Heart left ventricle (tissue), 16 donors: ENCODE results near the gene API5. TPM values are rescaled to one million over a fixed set of nuclear protein-coding genes. Genes with fewer than 3 reads are reported as not detected.

Experiments
- ATAC-seq, 4 donors: fragments of 200-7000 bp; cut with Tn5 transposase; one replicate each; pipeline ENCODE4 v1.9.1; 2020 to 2022; ENCODE audit warnings: moderate library complexity in 4 of 4, mild to moderate bottlenecking in 3 of 4, moderate number of reproducible peaks in 1 of 4
- DNase-seq, 5 donors: peaks; one replicate each; pipeline ENCODE4 v3.0.0-alpha.2; 2020
- H3K27ac ChIP-seq, 12 donors: fragments of 200-600 bp; sonication (generic) in 4 of 12; one replicate each; pipeline versions ENCODE4 v1.5.0 to v1.8.0; 2016 to 2022; ENCODE audit warnings: mild to moderate bottlenecking in 2 of 12
- H3K27me3 ChIP-seq, 9 donors: fragments of 200-600 bp; sonication (generic) in 2 of 9; one replicate each; pipeline versions ENCODE4 v1.5.1 to v1.8.0; 2016 to 2022; ENCODE audit warnings: mild to moderate bottlenecking in 3 of 9
- H3K36me3 ChIP-seq, 9 donors: fragments of 200-600 bp; sonication (generic) in 2 of 9; one replicate each; pipeline versions ENCODE4 v1.5.0 to v1.8.0; 2018 to 2022; ENCODE audit warnings: mild to moderate bottlenecking in 2 of 9
- H3K4me1 ChIP-seq, 12 donors: fragments of 200-600 bp; sonication (generic) in 4 of 12; one replicate each; pipeline versions ENCODE4 v1.5.0 to v1.8.0; 2016 to 2022; ENCODE audit warnings: mild to moderate bottlenecking in 3 of 12
- H3K4me3 ChIP-seq, 12 donors: fragments of 200-600 bp; sonication (generic) in 4 of 12; one replicate each; pipeline versions ENCODE4 v1.5.0 to v1.8.0; 2017 to 2022; ENCODE audit warnings: mild to moderate bottlenecking in 9 of 12, moderate library complexity in 4 of 12
- H3K9me3 ChIP-seq, 12 donors: fragments of 200-600 bp; sonication (generic) in 4 of 12; one replicate each; pipeline versions ENCODE4 v1.5.0 to v1.8.0; 2016 to 2022; ENCODE audit warnings: mild to moderate bottlenecking in 1 of 12
- CTCF ChIP-seq, 12 donors: fragments of 200-600 bp; sonication (generic) in 4 of 12; IDR thresholded peaks; one replicate each; pipeline versions ENCODE4 v1.5.0 to v1.8.0; 2018 to 2022; ENCODE audit warnings: antibody characterized with exemption in 12 of 12, mild to moderate bottlenecking in 5 of 12
- POLR2A ChIP-seq, 2 donors: fragments of 450-650 bp; IDR thresholded peaks; one replicate each; pipeline ENCODE4 v1.6.1; 2017; ENCODE audit warnings: antibody characterized with exemption in 2 of 2, mild to moderate bottlenecking in 2 of 2, moderate library complexity in 2 of 2
- WGBS, 4 donors: extraction: QIAGEN DNeasy Blood & Tissue Kit in 2 of 4; methylation state at CpG; one replicate each; pipeline versions ENCODE4 v1.1.5 to v1.1.7; 2013 to 2018; 5-methylcytosine and 5-hydroxymethylcytosine counted together
- intact Hi-C, 10 donors: fragments of 100-400 bp; cut with DNase I; formaldehyde crosslinking; loops; one replicate each; pipeline versions ENCODE4 v1.11.1 to v1.14.2; 2022
- polyA plus RNA-seq, 2 donors: library from polyadenylated mRNA; stranded (reverse); fragments of 200-250 nt; gene quantifications; one replicate each; pipeline ENCODE4 v1.2.3, GENCODE V29; 2013
- total RNA-seq, 9 donors: library from RNA; depleted of rRNA in 2 of 9; stranded (reverse); fragments of >200 nt in 2 of 9; fragmentation: NEBNext Ultra II Directional in 3 of 9; extraction: Animal tissue kit (Norgen Biotek cat#: 25700) in 3 of 9; gene quantifications; one replicate each; pipeline versions ENCODE4 v1.1.0 to v1.2.4, GENCODE V29; 2016 to 2023
- donor health status: ischemic (EF 13 %, LVEDD 7.1; RV severe dilation, severe dysfunction).
- donor health status: healthy with polysubstance abuse.
- donor health status: DM: no; HTN: yes; CAD: no.
- donor health status: DM: no; HTN: no; CAD: no.
- donor health status: ischemic (EF 25% LVEDD 6.9; RV normal size, moderate dysfunction).
- donor health status: ischemic (EF 25% LVEDD 5.7; RV mildly dilated, moderate dysfunction).
- donor health status: healthy.
- donor health status: DM: yes; HTN: yes; CAD: no.
- donor health status: ischemic (EF 35%, LVEDD 5.7; RV mildly dilated, moderate dysfunction).
- donor health status: nonischemic (EF 11% LVEDD 7.7; RV severe dilation, severe dysfunction).
- donor health status: DM: yes; HTN: yes; CAD: no.
- donor health status: PGD.
- donor health status: ischemic (EF 29% LVEDD 5.4; RV normal size, mild dysfunction).
- donor health status: nonischemic (EF 23%, LVEDD 6.1; RV moderate dilation, normal function).

Gene API5
- total and polyA plus RNA-seq, 11 donors: 11.4 to 57.9 (median 41.1) TPM

GRCh38 chr11:43269254-43269918 lies 42.4 kb upstream of the API5 start:
- H3K36me3 ChIP-seq: no peaks in the 10 kb centered on the region
- H3K27me3 ChIP-seq: peaks cover 0 to 6% (median 0%) of the 10 kb centered on the region in 9 donors
- DNase-seq (peak in 3 of 5 donors; percentile 25 to 54 (median 47)), ATAC-seq (peak in 2 of 4 donors; percentile 44 to 79)
- intact Hi-C loops: no loop called here
- peaks cover 0 to 18% (median 0%) of the 10 kb centered on the region in 12 donors for H3K4me1 ChIP-seq
- peak overlapping the region in 1 of 12 donors; percentile 13 for H3K27ac ChIP-seq
- WGBS, 4 donors: 42 to 52% (median 46%) methylated on average over 15 of the region's 15 CpGs
- TF ChIP-seq CTCF (IDR thresholded peaks at IDR 0.05) (no peak), POLR2A (IDR thresholded peaks at IDR 0.05) (no peak)
- H3K9me3 ChIP-seq: no peaks in the 10 kb centered on the region
- no peak overlapping the region for H3K4me3 ChIP-seq

GRCh38 chr11:43270468-43270867 lies 41.3 kb upstream of the API5 start:
- Histone ChIP-seq H3K27ac (no peak overlapping the region), H3K4me3 (no peak overlapping the region), H3K27me3 (peaks cover 0 to 6% (median 0%) of the 10 kb centered on the region in 9 donors), H3K36me3 (no peaks in the 10 kb centered on the region), H3K9me3 (no peaks in the 10 kb centered on the region), H3K4me1 (peaks cover 0 to 18% (median 0%) of the 10 kb centered on the region in 12 donors)
- TF ChIP-seq POLR2A (IDR thresholded peaks at IDR 0.05) (no peak), CTCF (IDR thresholded peaks at IDR 0.05) (no peak)
- DNase-seq: no peak
- intact Hi-C loops: no loop called here
- ATAC-seq: no peak
- 91 to 93% (median 92%) methylated on average over 2 of the region's 2 CpGs for WGBS, 4 donors

- no peak for TF ChIP-seq POLR2A (IDR thresholded peaks at IDR 0.05)
- peak in 10 of 12 donors; percentile 13 to 50 (median 42) for TF ChIP-seq CTCF (IDR thresholded peaks at IDR 0.05)
- ATAC-seq (peak in 3 of 4 donors; percentile 38 to 60 (median 47)), DNase-seq (no peak)
- no peaks in the 10 kb centered on the region for H3K4me1 ChIP-seq
- no peak overlapping the region for H3K4me3 ChIP-seq
- H3K27me3 ChIP-seq: peaks cover 0 to 22% (median 4%) of the 10 kb centered on the region in 9 donors
- H3K27ac ChIP-seq: no peak overlapping the region
- 40 to 49% (median 41%) methylated on average over 9 of the region's 9 CpGs for WGBS, 4 donors
- no peaks in the 10 kb centered on the region for H3K9me3 ChIP-seq
- intact Hi-C loops: loop anchor here in 2 of 10 donors (5.0 kb wide), 2 partner anchors 506 to 1816 kb away; no protein-coding TSS in a partner anchor
- no peaks in the 10 kb centered on the region for H3K36me3 ChIP-seq
These were observed 33.4 kb upstream of the API5 start for GRCh38 chr11:43278193-43278956.
